SK-N-MC (cell line): ENCODE results near the gene PPP6R2.

Source experiments
- EZH2 ChIP-seq: fragments of 200-600 bp; sonication (generic); IDR thresholded peaks from one replicate; pipeline ENCODE4 v1.6.1; 2017; ENCODE audit warnings: antibody characterized with exemption
- FOXP2 ChIP-seq: optimal IDR thresholded peaks from 2 replicates; pipeline ENCODE3; 2011; ENCODE audit warnings: mild to moderate bottlenecking, moderate library complexity; ENCODE audit not compliant: insufficient read depth; ENCODE audit errors: extremely low read length, control extremely low read depth
- POLR2AphosphoS5 ChIP-seq: IDR thresholded peaks from 2 replicates; pipeline ENCODE4 v1.6.1; 2012; ENCODE audit warnings: mild to moderate bottlenecking, low read depth, low read length, borderline replicate concordance

DNA sequence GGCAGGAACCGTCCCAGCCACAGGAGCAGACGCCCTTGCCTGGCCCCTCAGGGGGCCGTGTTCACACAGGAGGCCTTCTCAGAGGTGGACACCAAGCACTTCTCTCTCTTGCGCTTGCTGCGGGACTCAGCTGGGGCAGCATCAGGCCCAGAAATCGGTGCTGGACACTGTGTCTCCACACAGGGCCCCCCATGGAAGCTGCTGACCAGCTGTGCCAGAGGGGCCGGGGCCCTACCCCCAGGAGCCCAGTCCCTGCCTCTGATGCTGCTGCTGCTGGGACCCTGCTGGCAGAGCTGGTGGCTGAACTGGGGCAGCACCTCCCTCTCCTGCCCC is 39.6 kb upstream of the PPP6R2 start:
- TF ChIP-seq POLR2AphosphoS5 (no peak), EZH2 (no peak), FOXP2 (no peak)
